ENCODE measurements around the gene ATMIN.

ATMIN gene

GRCh38 chr16:81006211-81006812, 29.3 kb upstream of the ATMIN start:
- DNase-seq (ENCODE audit: low read depth in 2 of 3, low spot score in 1 of 3) = peak; percentile 54 to 76 (median 56)

GRCh38 chr16:81006813-81007695, 28.6 kb upstream of the ATMIN start, which contains the start of the genes CENPN and CMC2:
TSS of gene CENPN (plus strand) at chr16:81007214. CDS start at chr16:81011940, 4,726 bp downstream.
TSS of gene CMC2 (minus strand) at chr16:81006885. CDS start at chr16:80997394, 9,491 bp downstream.
- peak; percentile 88 to 96 (median 94) for DNase-seq (ENCODE audit: low read depth in 2 of 3, low spot score in 1 of 3)

GRCh38 chr16:81008505-81008789, 27.2 kb upstream of the ATMIN start:
- DNase-seq (ENCODE audit: low read depth in 2 of 3, low spot score in 1 of 3) = no peak

- no peak for DNase-seq (ENCODE audit: low read depth in 2 of 3, low spot score in 1 of 3)
These were observed 22.7 kb upstream of the ATMIN start for GRCh38 chr16:81012974-81013373.

GRCh38 chr16:81014672-81015071, 21.0 kb upstream of the ATMIN start:
- no peak for DNase-seq (ENCODE audit: low read depth in 2 of 3, low spot score in 1 of 3)

- DNase-seq (ENCODE audit: low read depth in 2 of 3, low spot score in 1 of 3) = no peak
These were observed 17.1 kb upstream of the ATMIN start for GRCh38 chr16:81018496-81018895.

GRCh38 chr16:81026429-81026828, 9.2 kb upstream of the ATMIN start:
- DNase-seq (ENCODE audit: low read depth in 2 of 3, low spot score in 1 of 3) = no peak

GRCh38 chr16:81029930-81030604, 5.6 kb upstream of the ATMIN start:
- no peak for DNase-seq (ENCODE audit: low read depth in 2 of 3, low spot score in 1 of 3)

GRCh38 chr16:81035975-81036750, 521 bp downstream of the ATMIN start:
- peak in 2 of 3 donors; percentile 5 to 30 for DNase-seq (ENCODE audit: low read depth in 2 of 3, low spot score in 1 of 3)

- no peak for DNase-seq (ENCODE audit: low read depth in 2 of 3, low spot score in 1 of 3)
These were observed 1.2 kb downstream of the ATMIN start for GRCh38 chr16:81036751-81037350.

GRCh38 chr16:81040131-81040530, 4.5 kb downstream of the ATMIN start:
- DNase-seq (ENCODE audit: low read depth in 2 of 3, low spot score in 1 of 3) = no peak

- no peak for DNase-seq (ENCODE audit: low read depth in 2 of 3, low spot score in 1 of 3)
These were observed 5.2 kb downstream of the ATMIN start for GRCh38 chr16:81040842-81041241.

GRCh38 chr16:81041696-81042095, 6.1 kb downstream of the ATMIN start:
- no peak for DNase-seq (ENCODE audit: low read depth in 2 of 3, low spot score in 1 of 3)

GRCh38 chr16:81042821-81043220, 7.2 kb downstream of the ATMIN start:
- DNase-seq (ENCODE audit: low read depth in 2 of 3, low spot score in 1 of 3) = no peak

GRCh38 chr16:81053761-81054160, 18.1 kb downstream of the ATMIN start:
- no peak for DNase-seq (ENCODE audit: low read depth in 2 of 3, low spot score in 1 of 3)

- DNase-seq (ENCODE audit: low read depth in 2 of 3, low spot score in 1 of 3) = no peak
These were observed 25.1 kb downstream of the ATMIN start for GRCh38 chr16:81060576-81061306.

GRCh38 chr16:81061307-81061640, 25.6 kb downstream of the ATMIN start:
- no peak for DNase-seq (ENCODE audit: low read depth in 2 of 3, low spot score in 1 of 3)

- no peak for DNase-seq (ENCODE audit: low read depth in 2 of 3, low spot score in 1 of 3)
These were observed 26.4 kb downstream of the ATMIN start for GRCh38 chr16:81061871-81062608.

- no peak for DNase-seq (ENCODE audit: low read depth in 2 of 3, low spot score in 1 of 3)
These were observed 31.0 kb downstream of the ATMIN start for GRCh38 chr16:81066681-81067080.

GRCh38 chr16:81067166-81067565, 31.5 kb downstream of the ATMIN start:
- no peak for DNase-seq (ENCODE audit: low read depth in 2 of 3, low spot score in 1 of 3)

All from stimulated activated CD4-positive, alpha-beta T cell treated with anti-CD3 and anti-CD28 coated beads, Interleukin-12 subunit alpha, Interleukin-12 subunit beta, amount 100 ng/mL, for 48 hours (primary cell).